ENCODE measurements around the gene SYT7. TPM values are rescaled to one million over a fixed set of nuclear protein-coding genes. Genes with fewer than 3 reads are reported as not detected.

Gene SYT7
- total and polyA plus RNA-seq, 2 of the 4 experiments (the other 2 are of a cell fraction) = under 0.01 to 0.19 TPM

DNA sequence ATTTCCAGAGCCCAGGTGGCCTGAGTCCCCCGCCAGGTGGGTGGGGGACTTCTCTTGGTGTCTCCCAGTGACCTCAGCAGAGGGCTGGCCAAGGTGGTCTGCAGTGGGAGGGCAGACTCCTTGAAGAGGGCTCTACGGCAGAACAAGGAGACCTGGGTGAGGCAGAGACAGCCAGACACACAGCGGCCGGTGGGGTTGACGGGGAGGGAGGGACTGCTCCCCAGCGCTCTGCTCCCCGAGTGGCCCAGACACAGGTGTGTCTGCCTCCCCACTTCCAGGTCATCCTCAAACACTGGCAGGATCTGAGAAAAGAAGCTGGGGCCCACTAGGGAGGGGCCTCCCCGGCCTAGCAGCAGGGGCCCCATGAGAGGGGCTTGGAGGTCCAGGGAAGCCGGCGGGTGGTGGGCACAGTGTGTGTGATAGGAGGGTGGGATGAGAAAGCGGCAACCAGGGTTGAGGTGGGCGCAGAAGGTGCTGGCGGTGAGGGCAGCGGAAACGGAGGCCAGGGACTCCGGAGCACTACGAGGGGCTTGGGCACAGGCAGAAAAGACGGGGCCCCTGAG, 30.1 kb downstream of the SYT7 start:
- no peak overlapping the region for H4K5ac ChIP-seq (ENCODE audit: low read depth, low read length)
- 88% methylated on average over 3 of the region's 18 CpGs; no CpG with 5 or more reads in 1 of the 2 experiments for WGBS, 2 experiments (ENCODE audit: extremely low coverage in 2 of 2, insufficient read length in 1 of 2)
- H2AK9ac ChIP-seq (replicated peaks; ENCODE audit: low read depth, low read length, poor library complexity) = no peak overlapping the region
- H4K91ac ChIP-seq (ENCODE audit: insufficient read depth, low read depth, low read length) = no peak overlapping the region
- BruUV-seq (replicated peaks) = no TSS peak
- H2BK5ac ChIP-seq (ENCODE audit: low read depth, low read length, poor library complexity, severe bottlenecking) = no peak overlapping the region
- ChIA-PET POLR2A (ENCODE audit: unreplicated experiment) (no interaction called here), CTCF (no interaction called here)
- peaks cover 39% of the 10 kb centered on the region for H3K27me3 ChIP-seq (ENCODE audit: control insufficient read depth, insufficient read depth, low read length)
- H3K9me1 ChIP-seq (ENCODE audit: insufficient read depth, low read length) = no peaks in the 10 kb centered on the region
- H4K8ac ChIP-seq (ENCODE audit: low read depth in 2 of 2, low read length in 2 of 2) = no peak overlapping the region
- no peak overlapping the region for H3K4ac ChIP-seq (ENCODE audit: low read depth, low read length)
- intact Hi-C loops (cut with micrococcal nuclease) = no loop called here
- H3K18ac ChIP-seq (ENCODE audit: low read depth, low read length) = no peak overlapping the region
- dilution Hi-C loops (cut with HindIII; ENCODE audit: low sequenced_read_pairs, unreplicated experiment) = no loop called here
- no peak overlapping the region for H2BK120ac ChIP-seq (ENCODE audit: low read depth, low read length)
- no peak overlapping the region for H2AK5ac ChIP-seq (ENCODE audit: low read depth, low read length)
- no peak overlapping the region for H3K56ac ChIP-seq (ENCODE audit: extremely low read depth, insufficient read depth, low read length)
- TF ChIP-seq CEBPB (IDR thresholded peaks at IDR 0.05; ENCODE audit: low read depth, low read length) (no peak), NFE2L2 (IDR thresholded peaks at IDR 0.05; ENCODE audit: low read depth, low read length) (no peak), CTCF (conservative IDR thresholded peaks at IDR 0.05; ENCODE audit: low read depth, low read length) (no peak), BHLHE40 (IDR thresholded peaks at IDR 0.05; ENCODE audit: low read depth, low read length) (no peak), USF2 (IDR thresholded peaks at IDR 0.05; ENCODE audit: low read depth, low read length) (no peak), ELK1 (IDR thresholded peaks at IDR 0.05; ENCODE audit: borderline replicate concordance, low read depth, low read length) (no peak)
- no peak overlapping the region for H2BK20ac ChIP-seq (ENCODE audit: low read depth, low read length)
- H3K27ac ChIP-seq (ENCODE audit: insufficient read depth, low read length) = no peak overlapping the region
- H3K4me1 ChIP-seq (ENCODE audit: control insufficient read depth, insufficient read depth, low read length) = peaks cover 4% of the 10 kb centered on the region; the same call in 1 of the 2 replicates
- H3K14ac ChIP-seq (replicated peaks; ENCODE audit: low read depth, low read length) = no peak overlapping the region
- no peaks in the 10 kb centered on the region for H3K36me3 ChIP-seq (ENCODE audit: control insufficient read depth, insufficient read depth, low read length)
- H3K4me2 ChIP-seq (ENCODE audit: low read depth, low read length) = no peak overlapping the region
- no peak overlapping the region for H2BK15ac ChIP-seq (ENCODE audit: low read depth, low read length)
- H3K9me3 ChIP-seq (ENCODE audit: control insufficient read depth, insufficient read depth, low read length) = no peaks in the 10 kb centered on the region
- in situ Hi-C loops (cut with MboI; ENCODE audit: low sequenced_read_pairs) = no loop called here
- no peak for DNase-seq
- no peak overlapping the region for H3K23ac ChIP-seq (ENCODE audit: low read depth, low read length)
- ATAC-seq (ENCODE audit: low read depth) = no peak
- H3K4me3 ChIP-seq (ENCODE audit: insufficient read depth, low read depth, low read length) = no peak overlapping the region
- no peaks in the 10 kb centered on the region for H3K79me1 ChIP-seq (ENCODE audit: low read depth in 1 of 2, low read length in 2 of 2)
- no peak overlapping the region for H3K9ac ChIP-seq (ENCODE audit: low read depth, low read length)
- no peak overlapping the region for H2AFZ ChIP-seq (replicated peaks; ENCODE audit: low read length, poor library complexity)
- no peaks in the 10 kb centered on the region; the same call in 1 of the 2 replicates for H4K20me1 ChIP-seq (ENCODE audit: insufficient read depth, low read length)

Data from IMR-90 (cell line).